GM12878 (cell line): ENCODE results near the gene RCAN2. TPM values are rescaled to one million over a fixed set of nuclear protein-coding genes. Genes with fewer than 3 reads are reported as not detected.

ENCODE experiments used
- ATAC-seq: fragments of 200-7000 bp; cut with Tn5 transposase; 3 replicates; pipeline ENCODE4 v1.9.1; 2020; ENCODE audit warnings: mild to moderate bottlenecking, moderate library complexity
- BruUV-seq: library from RNA; stranded (reverse); fragments of 400-500 nt; replicated peaks from 2 replicates; lab custom pipeline; 2021; lab: Mats Ljungman, UMichigan
- CTCF ChIA-PET: fragments of 300-600 bp; sonication (Branson Sonifier 250); formaldehyde crosslinking; extraction: SDS; loops from one replicate; lab custom pipeline; 2021; ENCODE audit warnings: inconsistent platforms; lab: Yijun Ruan, JAX
- POLR2A ChIA-PET: fragments of 350-600 bp; formaldehyde crosslinking; extraction: SDS; loops from one replicate; lab custom pipeline; 2021; ENCODE audit warnings: inconsistent platforms; lab: Charles Lee
- RAD21 ChIA-PET: fragments of 300-600 bp; sonication (Branson Sonifier 250); formaldehyde crosslinking; loops from one replicate; lab custom pipeline; 2023; ENCODE audit warnings: antibody characterized with exemption; ENCODE audit not compliant: unreplicated experiment; lab: Charles Lee
- SMC1A ChIA-PET: fragments of 300-600 bp; sonication (Branson Sonifier 250); formaldehyde crosslinking; loops from one replicate; lab custom pipeline; 2023; ENCODE audit not compliant: unreplicated experiment, uncharacterized antibody; lab: Charles Lee
- DNase-seq: peaks from one replicate; pipeline ENCODE4 v3.0.0-alpha.2; 2011; ENCODE audit warnings: low read depth, low spot score
- FAIRE-seq: peaks from 3 replicates; lab custom pipeline; 2011; peaks lifted over from hg19 to GRCh38; lab: Jason Lieb, UNC
- H2AFZ ChIP-seq: 2 replicates; pipeline ENCODE4 v1.6.0; 2011; ENCODE audit warnings: low read depth, low read length, control low read depth; ENCODE audit not compliant: control insufficient read depth
- H3K27ac ChIP-seq: 2 replicates; pipeline ENCODE4 v1.5.1; 2011; ENCODE audit warnings: control low read depth; ENCODE audit not compliant: control insufficient read depth, insufficient read depth
- H3K27me3 ChIP-seq, 2 experiments: replicated peaks in 1 of 2; 2 replicates each; pipeline versions ENCODE4 v1.6.0 to v1.6.1; 2011; ENCODE audit warnings: low read length in 1 of 2; ENCODE audit not compliant: control insufficient read depth in 2 of 2, insufficient read depth in 2 of 2
- H3K36me3 ChIP-seq, 2 experiments: 2 replicates each; pipeline ENCODE4 v1.5.1; 2011; ENCODE audit warnings: low read length in 1 of 2; ENCODE audit not compliant: control insufficient read depth in 2 of 2, insufficient read depth in 2 of 2
- H3K4me1 ChIP-seq: 2 replicates; pipeline ENCODE4 v1.6.1; 2011; ENCODE audit warnings: mild to moderate bottlenecking, low read length, moderate library complexity, mixed read lengths; ENCODE audit not compliant: control insufficient read depth, insufficient read depth
- H3K4me2 ChIP-seq: 2 replicates; pipeline ENCODE4 v1.6.0; 2011; ENCODE audit warnings: control low read depth; ENCODE audit not compliant: control insufficient read depth, insufficient read depth
- H3K4me3 ChIP-seq: fragments of 200-600 bp; sonication (generic); 2 replicates; pipeline ENCODE4 v1.5.1; 2016
- H3K79me2 ChIP-seq: 2 replicates; pipeline ENCODE4 v1.6.0; 2011; ENCODE audit warnings: low read length; ENCODE audit not compliant: control insufficient read depth, insufficient read depth
- H3K9ac ChIP-seq: 2 replicates; pipeline ENCODE4 v1.8.0; 2011; ENCODE audit warnings: low read length, control low read depth, mixed read lengths; ENCODE audit not compliant: control insufficient read depth, insufficient read depth
- H3K9me3 ChIP-seq: replicated peaks from 3 replicates; pipeline ENCODE4 v1.5.1; 2011; ENCODE audit warnings: mild to moderate bottlenecking, low read length; ENCODE audit not compliant: control insufficient read depth, insufficient read depth
- H4K20me1 ChIP-seq: 2 replicates; pipeline ENCODE4 v1.6.0; 2011; ENCODE audit not compliant: control insufficient read depth, insufficient read depth
- ASH2L ChIP-seq: fragments of 300-600, 200-600 bp; sonication (generic); IDR thresholded peaks from 2 replicates; pipeline ENCODE4 v1.6.1; 2017; ENCODE audit warnings: low read depth, mild to moderate bottlenecking, borderline replicate concordance
- EGR1 ChIP-seq, 2 experiments: IDR thresholded peaks; 1 replicate in 1 of 2; 2 replicates in 1 of 2; pipeline ENCODE4 v1.6.1; 2011 to 2012; ENCODE audit warnings: low read depth in 2 of 2, low read length in 2 of 2, borderline replicate concordance in 1 of 2, mild to moderate bottlenecking in 1 of 2, moderate library complexity in 1 of 2
- FOXK2 ChIP-seq: fragments of 450-650 bp; IDR thresholded peaks from 2 replicates; pipeline ENCODE4 v1.6.1; 2017; ENCODE audit warnings: mild to moderate bottlenecking, moderate library complexity
- GATAD2B ChIP-seq: fragments of 450-650 bp; conservative IDR thresholded peaks from 2 replicates; pipeline ENCODE4 v1.6.1; 2017; ENCODE audit warnings: low read depth, mild to moderate bottlenecking, moderate library complexity
- KAT2A ChIP-seq: conservative IDR thresholded peaks from 2 replicates; pipeline ENCODE4 v1.6.1; 2011; ENCODE audit warnings: low read depth, low read length; ENCODE audit not compliant: control insufficient read depth
- NFIC ChIP-seq: IDR thresholded peaks from 2 replicates; pipeline ENCODE4 v1.6.1; 2012; ENCODE audit warnings: low read depth, mild to moderate bottlenecking, inconsistent platforms, low read length, moderate library complexity
- POLR2AphosphoS2 ChIP-seq: IDR thresholded peaks from 2 replicates; pipeline ENCODE4 v1.6.1; 2011; ENCODE audit warnings: low read depth, mild to moderate bottlenecking, low read length, improper control_type of control experiment, moderate library complexity
- POLR2AphosphoS5 ChIP-seq: IDR thresholded peaks from 2 replicates; pipeline ENCODE4 v1.6.1; 2011; ENCODE audit warnings: mild to moderate bottlenecking, low read length, inconsistent platforms
- RB1 ChIP-seq: fragments of 450-650 bp; formaldehyde crosslinking; IDR thresholded peaks from 2 replicates; pipeline ENCODE4 v1.6.1; 2017; ENCODE audit warnings: mild to moderate bottlenecking, borderline replicate concordance
- RFX5 ChIP-seq: IDR thresholded peaks from 2 replicates; pipeline ENCODE4 v1.6.1; 2011; ENCODE audit warnings: low read depth, low read length, improper control_type of control experiment
- TCF7 ChIP-seq: IDR thresholded peaks from 2 replicates; pipeline ENCODE4 v1.6.1; 2014; ENCODE audit warnings: antibody characterized with exemption, borderline replicate concordance
- YBX1 ChIP-seq: fragments of 450-650 bp; IDR thresholded peaks from 2 replicates; pipeline ENCODE4 v1.6.1; 2016; ENCODE audit warnings: antibody characterized with exemption
- ZBTB40 ChIP-seq: fragments of 450-650 bp; IDR thresholded peaks from 2 replicates; pipeline ENCODE4 v1.6.1; 2016; ENCODE audit warnings: mild to moderate bottlenecking, moderate library complexity, borderline replicate concordance
- ZNF274 ChIP-seq: IDR thresholded peaks from one replicate; pipeline ENCODE4 v1.8.0; 2011; ENCODE audit not compliant: insufficient read length, insufficient read depth
- WGBS: methylation state at CpG from one replicate; pipeline ENCODE4 v1.1.6; 2016; ENCODE audit warnings: low lambda C conversion rate; ENCODE audit not compliant: insufficient replicate concordance, insufficient coverage; ENCODE audit errors: missing lambda C conversion rate; 5-methylcytosine and 5-hydroxymethylcytosine counted together
- in situ Hi-C: fragments of 300-500 bp; cut with MboI; formaldehyde crosslinking; loops from 9 replicates; pipeline ENCODE4 v1.14.3; 2018; ENCODE audit warnings: mixed read lengths
- intact Hi-C: fragments of 100-400 bp; cut with micrococcal nuclease; formaldehyde crosslinking; loops from one replicate; pipeline ENCODE4 v1.14.2; 2022; ENCODE audit not compliant: unreplicated experiment
- polyA plus RNA-seq, 11 experiments: library from polyadenylated mRNA; depleted of rRNA in 4 of 11; unstranded in 6 of 11; stranded (reverse) in 5 of 11; fragments of >200 nt; fragmentation: Nextera tagmentation in 4 of 11; fragmentation: Illumina TruSeq in 1 of 11; extraction: Ambion mirVana in 4 of 11; extraction: Trizol in 1 of 11; gene quantifications; 1 replicate in 1 of 11; 2 replicates in 10 of 11; pipeline versions ENCODE4 v1.2.1 to v1.2.3, GENCODE V29; 2011 to 2016; ENCODE audit warnings: inconsistent platforms in 2 of 11, missing spikeins in 2 of 11, low read depth in 1 of 11
- total RNA-seq, 4 experiments: library from RNA; depleted of rRNA in 3 of 4; stranded (reverse); fragments of >200 nt in 3 of 4; fragmentation: Illumina TruSeq in 1 of 4; extraction: Trizol in 1 of 4; gene quantifications; 2 replicates each; pipeline versions ENCODE4 v1.2.1 to v1.2.3, GENCODE V29; 2013 to 2021
- TF ChIP-seq, protein P1 (sequence below): fragments of 450-650 bp; IDR thresholded peaks from 2 replicates; pipeline ENCODE4 v1.6.1; 2017; ENCODE audit warnings: borderline replicate concordance
- TF ChIP-seq, protein P2 (sequence below): fragments of 450-650 bp; formaldehyde crosslinking; IDR thresholded peaks from 2 replicates; pipeline ENCODE4 v1.5.0; 2022; ENCODE audit warnings: mild to moderate bottlenecking, missing genetic modification characterization

The RCAN2 gene
- total and polyA plus RNA-seq, 10 of the 15 experiments (the other 5 are each of a cell fraction or from before 2014, with no cell fraction given), result 0.06 TPM; not detected in 9

DNA sequence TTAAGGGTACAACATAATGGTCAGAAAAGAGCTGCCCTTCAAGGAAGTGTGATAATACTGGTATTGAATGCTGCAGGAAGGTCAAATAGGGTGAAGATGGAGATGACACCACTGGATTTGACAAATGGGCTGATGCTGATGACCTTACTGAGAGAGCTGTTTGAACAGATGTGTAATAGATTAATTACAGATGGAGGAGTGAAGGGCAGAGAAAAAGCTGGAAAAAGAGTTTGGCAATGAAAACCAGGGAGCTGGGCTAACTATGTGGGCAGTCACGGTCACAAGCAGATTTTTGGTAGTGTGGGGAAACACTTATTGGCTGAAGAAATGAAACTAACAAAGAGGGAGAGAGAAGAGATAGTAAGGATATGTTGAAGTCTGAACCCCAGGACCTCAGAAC, 236.9 kb downstream of the RCAN2 start:
- H3K36me3 ChIP-seq, result no peaks in the 10 kb centered on the region
- H3K79me2 ChIP-seq, result no peaks in the 10 kb centered on the region
- ATAC-seq (no peak), DNase-seq (no peak), FAIRE-seq (no peak)
- in situ Hi-C loops, result no loop called here
- H3K4me2 ChIP-seq, result no peak overlapping the region
- no peak overlapping the region for H2AFZ ChIP-seq
- RAD21 ChIA-PET, result no interaction called here
- SMC1A ChIA-PET, result interaction anchor here (1.2 kb wide), 1 partner anchor 11 kb away, joined by 3 read pairs; no protein-coding TSS in a partner anchor
- H3K4me3 ChIP-seq, result no peak overlapping the region
- intact Hi-C loops, result no loop called here
- CTCF ChIA-PET, result no interaction called here
- H4K20me1 ChIP-seq, result no peaks in the 10 kb centered on the region
- WGBS, result 0% methylated on average over 1 of the region's 1 CpG
- H3K9me3 ChIP-seq, result no peaks in the 10 kb centered on the region; the same call in 1 of the 3 replicates
- no peaks in the 10 kb centered on the region; a peak in 1 of 4 replicates for H3K27me3 ChIP-seq
- BruUV-seq, result no TSS peak
- POLR2A ChIA-PET, result no interaction called here
- no peaks in the 10 kb centered on the region for H3K4me1 ChIP-seq
- no peak overlapping the region for H3K9ac ChIP-seq
- no peak overlapping the region for H3K27ac ChIP-seq
- TF ChIP-seq, protein P1, sequence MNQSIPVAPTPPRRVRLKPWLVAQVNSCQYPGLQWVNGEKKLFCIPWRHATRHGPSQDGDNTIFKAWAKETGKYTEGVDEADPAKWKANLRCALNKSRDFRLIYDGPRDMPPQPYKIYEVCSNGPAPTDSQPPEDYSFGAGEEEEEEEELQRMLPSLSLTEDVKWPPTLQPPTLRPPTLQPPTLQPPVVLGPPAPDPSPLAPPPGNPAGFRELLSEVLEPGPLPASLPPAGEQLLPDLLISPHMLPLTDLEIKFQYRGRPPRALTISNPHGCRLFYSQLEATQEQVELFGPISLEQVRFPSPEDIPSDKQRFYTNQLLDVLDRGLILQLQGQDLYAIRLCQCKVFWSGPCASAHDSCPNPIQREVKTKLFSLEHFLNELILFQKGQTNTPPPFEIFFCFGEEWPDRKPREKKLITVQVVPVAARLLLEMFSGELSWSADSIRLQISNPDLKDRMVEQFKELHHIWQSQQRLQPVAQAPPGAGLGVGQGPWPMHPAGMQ, result no peak
- TF ChIP-seq NFIC (no peak), FOXK2 (no peak), RB1 (no peak), EGR1 (IDR thresholded peaks at IDR 0.05; ENCODE audit: borderline replicate concordance in 1 of 2, low read depth in 2 of 2, low read length in 2 of 2) (no peak), YBX1 (no peak), ASH2L (no peak), POLR2AphosphoS2 (no peak), RFX5 (no peak), ZBTB40 (no peak), TCF7 (no peak), POLR2AphosphoS5 (no peak), GATAD2B (no peak), KAT2A (no peak), ZNF274 (no peak)
- TF ChIP-seq, protein P2, sequence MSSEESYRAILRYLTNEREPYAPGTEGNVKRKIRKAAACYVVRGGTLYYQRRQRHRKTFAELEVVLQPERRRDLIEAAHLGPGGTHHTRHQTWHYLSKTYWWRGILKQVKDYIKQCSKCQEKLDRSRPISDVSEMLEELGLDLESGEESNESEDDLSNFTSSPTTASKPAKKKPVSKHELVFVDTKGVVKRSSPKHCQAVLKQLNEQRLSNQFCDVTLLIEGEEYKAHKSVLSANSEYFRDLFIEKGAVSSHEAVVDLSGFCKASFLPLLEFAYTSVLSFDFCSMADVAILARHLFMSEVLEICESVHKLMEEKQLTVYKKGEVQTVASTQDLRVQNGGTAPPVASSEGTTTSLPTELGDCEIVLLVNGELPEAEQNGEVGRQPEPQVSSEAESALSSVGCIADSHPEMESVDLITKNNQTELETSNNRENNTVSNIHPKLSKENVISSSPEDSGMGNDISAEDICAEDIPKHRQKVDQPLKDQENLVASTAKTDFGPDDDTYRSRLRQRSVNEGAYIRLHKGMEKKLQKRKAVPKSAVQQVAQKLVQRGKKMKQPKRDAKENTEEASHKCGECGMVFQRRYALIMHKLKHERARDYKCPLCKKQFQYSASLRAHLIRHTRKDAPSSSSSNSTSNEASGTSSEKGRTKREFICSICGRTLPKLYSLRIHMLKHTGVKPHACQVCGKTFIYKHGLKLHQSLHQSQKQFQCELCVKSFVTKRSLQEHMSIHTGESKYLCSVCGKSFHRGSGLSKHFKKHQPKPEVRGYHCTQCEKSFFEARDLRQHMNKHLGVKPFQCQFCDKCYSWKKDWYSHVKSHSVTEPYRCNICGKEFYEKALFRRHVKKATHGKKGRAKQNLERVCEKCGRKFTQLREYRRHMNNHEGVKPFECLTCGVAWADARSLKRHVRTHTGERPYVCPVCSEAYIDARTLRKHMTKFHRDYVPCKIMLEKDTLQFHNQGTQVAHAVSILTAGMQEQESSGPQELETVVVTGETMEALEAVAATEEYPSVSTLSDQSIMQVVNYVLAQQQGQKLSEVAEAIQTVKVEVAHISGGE (CRISPR knock-in tag), result no peak
